Right cardiac atrium (tissue), 5 donors: ENCODE data around the gene PLBD1. TPM values are rescaled to one million over a fixed set of nuclear protein-coding genes. Genes with fewer than 3 reads are reported as not detected.

Experiments
- ATAC-seq, 2 donors: fragments of 200-7000 bp; cut with Tn5 transposase; one replicate each; pipeline versions ENCODE4 v1.8.0 to v1.9.1; 2020; ENCODE audit warnings: moderate library complexity in 2 of 2, mild to moderate bottlenecking in 1 of 2
- DNase-seq, 3 donors: peaks; one replicate each; pipeline ENCODE4 v3.0.0-alpha.2; 2020
- H3K27ac ChIP-seq: one replicate; pipeline ENCODE4 v1.5.1; 2013; ENCODE audit warnings: mild to moderate bottlenecking, low read length, control low read depth, moderate library complexity
- H3K27me3 ChIP-seq: one replicate; pipeline ENCODE4 v1.6.1; 2013; ENCODE audit not compliant: control insufficient read depth, insufficient read depth
- H3K4me1 ChIP-seq: one replicate; pipeline ENCODE4 v1.6.1; 2013; ENCODE audit warnings: low read length; ENCODE audit not compliant: control insufficient read depth, insufficient read depth
- H3K4me3 ChIP-seq: one replicate; pipeline ENCODE4 v1.5.1; 2013; ENCODE audit warnings: low read length, control low read depth
- H3K9me3 ChIP-seq: one replicate; pipeline ENCODE4 v1.6.1; 2013; ENCODE audit warnings: low read length; ENCODE audit not compliant: control insufficient read depth
- WGBS: extraction: QIAGEN DNeasy Blood & Tissue Kit; methylation state at CpG from one replicate; pipeline ENCODE4 v1.1.7; 2013; 5-methylcytosine and 5-hydroxymethylcytosine counted together
- intact Hi-C, 4 donors: fragments of 100-400 bp; cut with DNase I; formaldehyde crosslinking; loops; one replicate each; pipeline versions ENCODE4 v1.11.0 to v1.14.0; 2022 to 2023
- polyA plus RNA-seq: library from polyadenylated mRNA; stranded (reverse); fragments of 200-250 nt; gene quantifications from one replicate; pipeline ENCODE4 v1.2.3, GENCODE V29; 2013
- total RNA-seq, 4 donors: library from RNA; stranded (reverse); fragmentation: NEBNext Ultra II Directional; extraction: Animal tissue kit (Norgen Biotek cat#: 25700); gene quantifications; one replicate each; pipeline ENCODE4 v1.2.1, GENCODE V29; 2021
- donor health status: healthy with polysubstance abuse.
- donor health status: DM: no; HTN: yes; CAD: no.
- donor health status: DM: no; HTN: no; CAD: no.
- donor health status: DM: no; HTN: yes; CAD: no; lungs with severe emphysema.
- donor health status: DM: yes; HTN: yes; CAD: no.

Gene PLBD1
- total and polyA plus RNA-seq, 5 donors: 12.7 to 30.9 (median 23.7) TPM

DNA sequence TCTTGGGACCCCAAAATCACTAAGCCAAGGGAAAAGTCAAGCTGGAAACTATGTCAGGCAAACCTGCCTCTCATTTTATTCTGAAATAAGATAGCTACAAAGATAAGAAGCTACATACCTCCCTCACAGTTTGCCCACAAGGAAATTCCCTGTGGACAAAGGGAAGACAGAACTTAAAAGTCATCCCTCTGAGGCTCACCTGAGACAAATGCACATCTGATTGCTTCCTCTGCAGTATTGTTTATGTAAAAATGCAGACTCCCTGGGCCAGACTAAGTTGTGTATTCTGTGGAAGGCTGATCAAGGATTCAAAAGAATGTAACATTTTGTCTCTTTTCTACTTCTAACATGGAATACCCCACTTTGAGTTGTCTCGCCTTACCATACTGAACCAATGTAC, 2.5 kb upstream of the PLBD1 start:
- 99% methylated on average over 1 of the region's 1 CpG for WGBS
- no peaks in the 10 kb centered on the region for H3K4me1 ChIP-seq
- H3K27ac ChIP-seq: no peak overlapping the region
- DNase-seq (no peak), ATAC-seq (no peak)
- intact Hi-C loops: no loop called here
- H3K9me3 ChIP-seq: no peaks in the 10 kb centered on the region
- no peaks in the 10 kb centered on the region for H3K27me3 ChIP-seq
- no peak overlapping the region for H3K4me3 ChIP-seq

DNA sequence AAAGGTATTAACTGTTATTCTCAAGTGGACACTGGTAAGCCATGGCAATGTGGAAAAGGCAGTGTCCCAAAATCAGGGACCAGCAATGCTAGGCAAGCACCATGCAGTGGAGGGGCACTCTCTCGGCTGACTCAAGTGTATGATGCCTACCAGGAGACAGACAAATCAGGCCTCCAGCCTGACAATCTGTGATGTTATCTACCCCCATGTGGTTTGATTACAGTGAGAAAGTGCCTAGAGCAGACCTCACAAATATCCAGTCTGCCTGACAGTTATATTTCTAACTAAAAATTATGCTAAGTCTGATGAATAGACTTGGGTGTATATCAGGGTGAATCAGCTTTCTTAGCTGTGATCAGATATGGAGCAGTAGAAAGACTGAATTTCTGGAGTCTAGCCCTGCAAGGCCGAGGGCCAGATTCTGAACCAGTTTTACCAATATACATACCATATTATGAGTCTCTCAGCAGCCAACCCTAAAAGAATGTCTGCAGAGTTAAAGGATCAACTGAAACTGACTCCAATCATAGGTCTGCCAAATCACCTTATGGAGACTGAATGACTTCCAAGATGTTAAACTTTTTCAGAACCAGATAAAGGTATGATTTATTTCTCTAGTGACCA, 3.2 kb downstream of the PLBD1 start:
- Histone ChIP-seq H3K4me1 (no peaks in the 10 kb centered on the region), H3K27ac (no peak overlapping the region), H3K4me3 (no peak overlapping the region), H3K9me3 (no peaks in the 10 kb centered on the region), H3K27me3 (no peaks in the 10 kb centered on the region)
- intact Hi-C loops: no loop called here
- 85% methylated on average over 2 of the region's 2 CpGs for WGBS
- no peak for ATAC-seq
- DNase-seq: no peak

DNA sequence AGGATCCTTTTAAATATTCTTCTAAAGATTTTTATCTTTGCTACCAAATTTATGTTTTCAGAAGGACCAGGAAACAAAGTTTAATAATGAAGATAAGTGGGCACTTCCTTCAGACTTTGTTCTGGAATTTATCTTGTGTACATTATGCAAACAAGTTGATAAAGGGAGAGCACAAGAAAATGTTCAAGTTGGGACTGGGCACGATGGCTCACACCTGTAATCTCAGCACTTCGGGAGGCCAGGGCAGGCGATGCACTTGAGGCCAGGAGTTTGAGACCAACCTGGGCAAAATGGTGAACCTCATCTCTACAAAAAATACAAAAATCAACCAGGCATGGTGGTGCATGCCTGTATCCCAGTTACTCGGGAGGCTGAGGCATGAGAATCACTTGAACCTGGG, 4.6 kb downstream of the PLBD1 start:
- Histone ChIP-seq H3K4me3 (no peak overlapping the region), H3K27me3 (no peaks in the 10 kb centered on the region), H3K9me3 (no peaks in the 10 kb centered on the region), H3K4me1 (no peaks in the 10 kb centered on the region), H3K27ac (no peak overlapping the region)
- DNase-seq: no peak
- ATAC-seq: no peak
- WGBS: 79% methylated on average over 4 of the region's 4 CpGs
- intact Hi-C loops: no loop called here

DNA sequence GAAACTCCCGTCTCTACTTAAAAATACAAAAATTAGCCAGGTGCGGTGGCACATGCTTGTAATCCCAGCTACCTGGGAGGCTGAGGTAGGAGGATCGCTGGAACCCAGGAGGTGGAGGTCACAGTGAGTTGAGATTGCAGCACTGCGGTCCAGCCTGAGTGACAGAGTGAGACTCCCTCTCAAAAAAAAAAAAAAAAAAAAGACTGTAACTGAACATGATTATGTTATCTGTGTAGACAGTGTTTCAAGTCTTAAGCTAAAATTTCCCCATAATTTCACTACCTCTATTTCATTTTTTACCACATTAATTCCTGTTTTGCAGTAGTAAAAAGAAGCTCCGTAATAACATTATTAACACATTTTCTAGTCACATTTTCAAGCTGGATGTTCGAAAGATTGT, 5.4 kb downstream of the PLBD1 start:
- Histone ChIP-seq H3K4me3 (no peak overlapping the region), H3K27me3 (no peaks in the 10 kb centered on the region), H3K9me3 (no peaks in the 10 kb centered on the region), H3K27ac (no peak overlapping the region), H3K4me1 (no peaks in the 10 kb centered on the region)
- 91% methylated on average over 6 of the region's 6 CpGs for WGBS
- intact Hi-C loops: no loop called here
- ATAC-seq (no peak), DNase-seq (no peak)

DNA sequence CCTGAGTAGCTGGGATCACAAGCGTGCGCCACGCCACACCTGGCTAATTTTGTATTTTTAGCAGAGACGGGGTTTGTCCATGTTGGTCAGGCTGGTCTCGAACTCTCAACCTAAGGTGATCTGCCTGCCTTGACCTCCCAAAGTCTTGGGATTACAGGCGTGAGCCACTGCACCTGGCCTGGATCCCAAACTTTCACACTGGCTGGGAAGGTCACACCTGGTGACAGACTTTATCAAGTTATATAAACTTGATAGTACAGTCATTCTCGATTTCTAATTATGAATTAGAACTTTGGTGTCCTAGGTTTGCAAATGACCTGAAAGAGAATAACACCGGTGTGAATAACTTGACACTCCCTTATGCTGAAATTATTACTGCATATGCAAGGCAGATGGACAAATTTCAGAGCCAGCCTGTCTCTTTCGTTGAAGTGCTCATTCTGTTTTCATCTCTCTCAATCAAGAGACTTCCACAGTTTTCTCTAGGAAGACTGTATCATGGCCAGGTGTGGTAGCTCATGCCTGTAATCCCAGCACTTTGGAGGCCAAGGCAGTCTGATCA, 5.9 kb downstream of the PLBD1 start:
- 91% methylated on average over 9 of the region's 9 CpGs for WGBS
- ATAC-seq (no peak), DNase-seq (no peak)
- Histone ChIP-seq H3K27me3 (no peaks in the 10 kb centered on the region), H3K27ac (no peak overlapping the region), H3K4me1 (no peaks in the 10 kb centered on the region), H3K9me3 (no peaks in the 10 kb centered on the region), H3K4me3 (no peak overlapping the region)
- intact Hi-C loops: no loop called here

DNA sequence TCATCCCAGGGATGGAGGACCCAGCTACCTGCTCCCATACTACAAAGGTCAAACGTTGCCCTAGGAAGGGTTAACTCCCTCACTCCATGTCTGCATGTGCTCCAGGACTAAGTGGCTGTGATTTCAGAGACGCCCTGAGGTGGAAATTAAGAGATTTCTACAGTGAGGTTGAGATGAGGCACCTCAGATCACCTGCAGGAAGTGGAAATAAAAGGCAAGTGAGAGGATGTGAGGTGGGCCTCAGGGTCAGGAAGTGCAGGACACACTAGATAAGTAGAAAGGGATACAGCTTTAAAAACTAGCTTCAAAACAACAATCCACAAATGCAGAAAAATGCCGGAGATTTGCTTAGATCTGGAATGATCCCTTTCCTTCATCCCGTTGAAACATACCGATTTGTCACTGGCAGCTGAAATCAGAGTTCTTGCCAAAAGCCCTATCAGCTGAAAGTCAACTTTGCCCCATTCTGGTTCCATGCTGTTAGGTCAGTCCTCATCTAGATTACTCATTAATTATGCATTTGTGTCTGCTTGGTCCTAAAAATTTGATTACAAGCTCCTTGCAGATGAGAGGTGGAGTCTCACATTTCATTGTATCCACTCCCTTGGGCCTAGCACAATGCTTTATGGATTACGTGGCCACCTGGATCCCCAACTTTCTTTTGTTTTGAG, 6.6 kb downstream of the PLBD1 start:
- H3K4me1 ChIP-seq: no peaks in the 10 kb centered on the region
- 43% methylated on average over 6 of the region's 6 CpGs for WGBS
- intact Hi-C loops: no loop called here
- ATAC-seq (no peak), DNase-seq (no peak)
- H3K4me3 ChIP-seq: no peak overlapping the region
- H3K27me3 ChIP-seq: no peaks in the 10 kb centered on the region
- H3K27ac ChIP-seq: no peak overlapping the region
- no peaks in the 10 kb centered on the region for H3K9me3 ChIP-seq

DNA sequence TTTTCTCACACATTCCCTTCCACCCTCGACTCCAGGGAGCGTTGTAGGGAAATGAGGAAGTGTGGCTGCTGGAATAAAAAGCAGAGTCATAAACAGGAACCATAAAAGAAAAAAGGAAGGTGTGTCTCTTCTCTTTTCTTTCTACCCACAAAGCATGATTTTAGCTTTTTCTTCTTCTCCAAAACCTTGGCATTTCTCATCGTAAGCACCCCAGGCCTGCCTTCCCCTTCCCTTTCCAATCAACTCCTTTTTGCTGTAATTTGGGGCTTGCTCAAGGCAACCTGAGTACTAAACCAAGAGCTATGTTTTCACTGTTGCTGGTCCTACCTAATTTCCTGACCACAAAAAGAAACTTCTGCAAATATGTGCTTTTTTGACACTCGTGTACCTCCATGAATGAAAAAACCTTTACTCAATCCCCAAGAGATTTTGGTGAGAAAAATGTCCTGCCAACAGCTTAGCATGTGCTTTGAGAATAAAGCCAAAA, 9.2 kb downstream of the PLBD1 start:
- H3K27ac ChIP-seq: no peak overlapping the region
- no peak for ATAC-seq
- no peak overlapping the region for H3K4me3 ChIP-seq
- H3K9me3 ChIP-seq: no peaks in the 10 kb centered on the region
- no peaks in the 10 kb centered on the region for H3K27me3 ChIP-seq
- intact Hi-C loops: no loop called here
- H3K4me1 ChIP-seq: peaks cover 6% of the 10 kb centered on the region
- 60% methylated on average over 4 of the region's 4 CpGs for WGBS
- no peak for DNase-seq

DNA sequence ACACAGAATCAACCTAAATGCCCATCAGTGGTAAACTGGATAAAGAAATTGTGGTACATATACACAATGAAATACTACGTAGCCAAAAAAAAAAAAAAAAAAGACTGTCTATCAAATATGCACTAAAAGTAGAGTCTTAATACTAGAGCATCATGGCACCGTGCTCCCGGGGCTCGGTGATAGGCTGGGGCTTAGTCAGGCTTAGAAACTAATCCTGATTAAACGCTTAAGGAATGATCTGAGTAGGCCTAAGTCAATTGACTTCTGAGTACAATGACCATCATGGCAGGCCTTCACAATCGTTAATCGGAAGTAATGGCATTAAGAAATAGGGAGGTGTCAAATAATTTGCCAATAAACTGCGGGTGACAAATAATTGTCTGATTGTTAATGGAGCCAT, 9.7 kb downstream of the PLBD1 start:
- 85% methylated on average over 8 of the region's 8 CpGs for WGBS
- ATAC-seq: no peak
- no peak overlapping the region for H3K4me3 ChIP-seq
- peaks cover 8% of the 10 kb centered on the region for H3K4me1 ChIP-seq
- no peak overlapping the region for H3K27ac ChIP-seq
- DNase-seq: no peak
- no peaks in the 10 kb centered on the region for H3K27me3 ChIP-seq
- intact Hi-C loops: no loop called here
- H3K9me3 ChIP-seq: no peaks in the 10 kb centered on the region

DNA sequence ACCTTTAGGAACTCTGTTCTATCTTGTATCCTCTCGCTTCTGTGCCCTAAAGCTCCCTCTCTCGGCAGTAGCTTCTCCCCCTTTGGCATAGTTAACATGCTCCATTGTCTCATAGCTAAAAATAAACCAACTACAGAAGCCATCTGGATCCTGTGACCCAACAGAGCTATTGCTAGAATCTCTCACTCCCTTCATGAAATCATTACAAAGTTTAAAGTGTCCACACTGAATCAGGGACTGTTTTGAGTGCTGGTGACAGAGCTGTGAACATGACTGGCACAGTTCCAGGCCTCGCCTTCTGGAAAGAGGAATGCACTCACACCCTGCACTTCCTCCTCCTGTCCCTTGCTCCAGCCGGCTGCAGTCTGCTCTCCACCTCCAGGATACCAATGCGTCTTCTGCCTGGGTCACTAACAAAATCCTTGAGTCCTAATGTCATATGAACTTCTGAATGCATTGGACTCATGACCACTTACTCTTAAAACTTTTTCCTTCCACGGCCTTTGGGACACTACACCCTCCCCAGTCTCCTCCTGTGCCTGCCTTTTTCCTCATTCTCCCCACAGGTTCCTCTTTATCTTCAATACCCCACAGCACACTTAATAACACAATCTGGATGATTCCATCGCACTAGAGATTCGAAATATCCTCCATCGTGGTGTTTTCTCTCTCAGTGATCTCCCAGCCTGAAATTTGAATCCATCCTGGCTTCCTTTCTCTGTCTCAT, 13.2 kb downstream of the PLBD1 start:
- 10% methylated on average over 9 of the region's 9 CpGs for WGBS

DNA sequence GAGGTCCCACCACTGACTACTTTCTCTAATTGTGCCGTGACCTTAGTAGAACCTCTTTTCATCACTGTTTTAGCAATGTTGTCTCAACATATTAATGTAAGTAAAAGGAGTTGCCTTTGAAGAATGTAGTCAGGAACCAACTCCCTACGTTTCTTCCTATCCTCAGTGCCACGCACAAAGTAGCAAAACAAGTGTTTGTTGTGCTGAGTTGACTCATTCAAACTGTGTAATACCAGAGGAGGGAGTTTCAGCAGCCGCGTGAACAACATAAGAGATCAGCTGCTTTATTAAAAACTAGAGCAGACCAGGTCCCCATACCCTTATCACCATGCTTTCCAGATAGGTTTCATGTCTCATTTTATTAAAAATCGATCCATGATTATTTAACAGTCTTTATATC, 19.1 kb downstream of the PLBD1 start:
- H3K4me1 ChIP-seq: peaks cover 2% of the 10 kb centered on the region
- no peaks in the 10 kb centered on the region for H3K27me3 ChIP-seq
- ATAC-seq (no peak), DNase-seq (no peak)
- no peak overlapping the region for H3K27ac ChIP-seq
- no peaks in the 10 kb centered on the region for H3K9me3 ChIP-seq
- no peak overlapping the region for H3K4me3 ChIP-seq
- intact Hi-C loops: no loop called here
- 88% methylated on average over 6 of the region's 6 CpGs for WGBS

More for the DNA sequence above, 13.2 kb downstream of the PLBD1 start:
- no peaks in the 10 kb centered on the region for H3K27me3 ChIP-seq
- ATAC-seq: peak; percentile 96
- intact Hi-C loops: no loop called here
- DNase-seq: peak; percentile 90 to 94 (median 93)
- no peaks in the 10 kb centered on the region for H3K9me3 ChIP-seq
- H3K27ac ChIP-seq: peak overlapping the region; percentile 97
- H3K4me1 ChIP-seq: peaks cover 8% of the 10 kb centered on the region
- no peak overlapping the region for H3K4me3 ChIP-seq

DNA sequence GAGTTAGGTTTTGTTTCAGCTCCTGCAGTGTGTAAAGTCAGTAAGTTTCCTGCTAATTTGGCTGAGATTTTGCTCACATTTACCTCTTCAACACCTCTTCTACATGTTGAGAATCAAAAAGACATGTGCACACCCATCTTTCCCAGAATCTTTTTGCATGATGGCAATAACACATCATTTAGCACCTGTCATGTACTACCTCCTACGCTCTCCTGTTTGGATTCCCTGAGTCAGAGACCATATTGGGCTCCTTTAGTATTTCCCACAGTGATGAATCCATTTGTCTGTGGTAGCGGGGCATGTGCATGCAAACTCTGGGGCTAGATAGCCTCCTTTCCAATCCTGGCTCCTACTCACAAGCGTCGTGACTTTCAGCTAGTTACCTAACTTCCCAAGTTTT, 20.1 kb downstream of the PLBD1 start:
- no peak overlapping the region for H3K4me3 ChIP-seq
- intact Hi-C loops: no loop called here
- DNase-seq: no peak
- H3K27me3 ChIP-seq: no peaks in the 10 kb centered on the region
- over 99% methylated on average over 4 of the region's 4 CpGs for WGBS
- no peak overlapping the region for H3K27ac ChIP-seq
- ATAC-seq: no peak
- no peaks in the 10 kb centered on the region for H3K4me1 ChIP-seq
- H3K9me3 ChIP-seq: no peaks in the 10 kb centered on the region
